ENCODE measurements around the gene GAS2L2. TPM values are rescaled to one million over a fixed set of nuclear protein-coding genes. Genes with fewer than 3 reads are reported as not detected.

GAS2L2 gene
- polyA plus RNA-seq, 4 donors: 0.03 TPM; not detected in 2

GRCh38 chr17:35698800-35699199, 54.2 kb downstream of the GAS2L2 start:
- H3K36me3 ChIP-seq (ENCODE audit: control insufficient read depth in 3 of 3, insufficient read depth in 2 of 3, low read depth in 1 of 3, low read length in 3 of 3): peaks cover 2 to 15% (median 2%) of the 10 kb centered on the region in 3 donors
- no peak for FAIRE-seq
- DNase-seq: no peak
- no peak overlapping the region for H3K4me3 ChIP-seq (ENCODE audit: low read depth in 1 of 3, low read length in 3 of 3)
- H3K27ac ChIP-seq (ENCODE audit: low read depth in 1 of 3, low read length in 2 of 3): no peak overlapping the region
- no peaks in the 10 kb centered on the region for H3K27me3 ChIP-seq (ENCODE audit: control insufficient read depth in 3 of 3, insufficient read depth in 3 of 3, low read length in 3 of 3)
- 55 to 84% (median 81%) methylated on average over 2 of the region's 2 CpGs for WGBS, 3 donors
- no peaks in the 10 kb centered on the region for H3K4me1 ChIP-seq (ENCODE audit: control insufficient read depth in 3 of 3, insufficient read depth in 2 of 3, low read depth in 1 of 3, low read length in 2 of 3)
- H3K9me3 ChIP-seq (ENCODE audit: control insufficient read depth in 2 of 2, insufficient read depth in 1 of 2, low read depth in 1 of 2, low read length in 1 of 2): no peaks in the 10 kb centered on the region

DNA sequence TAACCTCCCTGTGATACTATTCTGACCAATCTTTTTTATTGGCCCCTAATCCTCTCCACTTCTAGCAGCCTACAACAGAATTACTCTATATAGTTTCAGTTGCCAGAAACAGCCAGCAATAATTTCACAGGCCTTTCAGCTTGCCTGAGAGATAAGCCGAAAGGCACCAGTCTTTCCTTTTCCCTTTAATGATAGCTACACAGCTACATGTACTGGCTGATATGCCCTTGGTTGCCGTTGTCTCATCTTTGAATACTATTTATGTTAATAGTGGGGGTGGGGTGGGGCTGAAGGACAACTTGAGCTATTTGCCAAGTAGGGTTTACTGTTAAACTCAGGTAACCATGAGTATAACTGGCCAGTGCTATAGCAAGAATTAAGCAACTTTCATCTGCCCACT, 57.4 kb downstream of the GAS2L2 start:
- FAIRE-seq (no peak), DNase-seq (peak; percentile 9 to 13)
- Histone ChIP-seq H3K27ac (ENCODE audit: low read depth in 1 of 3, low read length in 2 of 3) (no peak overlapping the region), H3K27me3 (ENCODE audit: control insufficient read depth in 3 of 3, insufficient read depth in 3 of 3, low read length in 3 of 3) (no peaks in the 10 kb centered on the region), H3K4me3 (ENCODE audit: low read depth in 1 of 3, low read length in 3 of 3) (no peak overlapping the region), H3K4me1 (ENCODE audit: control insufficient read depth in 3 of 3, insufficient read depth in 2 of 3, low read depth in 1 of 3, low read length in 2 of 3) (no peaks in the 10 kb centered on the region), H3K9me3 (ENCODE audit: control insufficient read depth in 2 of 2, insufficient read depth in 1 of 2, low read depth in 1 of 2, low read length in 1 of 2) (no peaks in the 10 kb centered on the region), H3K36me3 (ENCODE audit: control insufficient read depth in 3 of 3, insufficient read depth in 2 of 3, low read depth in 1 of 3, low read length in 3 of 3) (peaks cover 2 to 21% (median 4%) of the 10 kb centered on the region in 3 donors)
- WGBS, 3 donors: 19 to 56% (median 30%) methylated on average over 2 of the region's 2 CpGs

DNA sequence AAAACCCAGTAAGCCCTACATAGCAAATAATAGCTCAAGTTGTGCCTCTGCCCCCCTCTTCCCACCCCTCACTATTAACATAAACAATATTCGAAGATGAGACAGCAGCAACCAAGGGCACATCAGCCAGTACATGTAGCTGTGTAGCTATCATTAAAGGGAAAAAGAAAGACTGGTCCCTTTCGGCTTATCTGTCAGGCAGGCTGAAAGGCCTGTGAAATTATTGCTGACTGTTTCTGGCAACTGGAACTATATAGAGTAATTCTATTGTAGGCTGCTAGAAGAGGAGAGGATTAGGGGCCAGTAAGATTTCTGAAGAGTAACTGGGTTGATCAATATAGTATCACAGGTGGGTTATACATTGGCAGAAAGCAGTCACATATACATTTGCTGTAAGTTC, 58.1 kb downstream of the GAS2L2 start:
- DNase-seq: no peak
- Histone ChIP-seq H3K4me3 (ENCODE audit: low read depth in 1 of 3, low read length in 3 of 3) (no peak overlapping the region), H3K4me1 (ENCODE audit: control insufficient read depth in 3 of 3, insufficient read depth in 2 of 3, low read depth in 1 of 3, low read length in 2 of 3) (no peaks in the 10 kb centered on the region), H3K27ac (ENCODE audit: low read depth in 1 of 3, low read length in 2 of 3) (no peak overlapping the region), H3K36me3 (ENCODE audit: control insufficient read depth in 3 of 3, insufficient read depth in 2 of 3, low read depth in 1 of 3, low read length in 3 of 3) (peaks cover 2 to 21% (median 6%) of the 10 kb centered on the region in 3 donors), H3K9me3 (ENCODE audit: control insufficient read depth in 2 of 2, insufficient read depth in 1 of 2, low read depth in 1 of 2, low read length in 1 of 2) (no peaks in the 10 kb centered on the region), H3K27me3 (ENCODE audit: control insufficient read depth in 3 of 3, insufficient read depth in 3 of 3, low read length in 3 of 3) (no peaks in the 10 kb centered on the region)
- no peak for FAIRE-seq
- 57 to 76% (median 72%) methylated on average over 2 of the region's 2 CpGs for WGBS, 3 donors

Other genes starting within 250 kb of the GAS2L2 start
- under 1 TPM in 2 of 4 donors, not detected in 2; 0.34 to 0.83 TPM for gene SLFN12L, start 215.6 kb downstream of the GAS2L2 start, polyA plus RNA-seq
- gene SLFN14, start 192.4 kb downstream of the GAS2L2 start, polyA plus RNA-seq: under 1 TPM in 1 of 4 donors, not detected in 3; 0.07 TPM
- gene PEX12, start 174.7 kb downstream of the GAS2L2 start, polyA plus RNA-seq: 1 to 10 TPM; 2.9 to 7.4 (median 3.4) TPM
- 10 to 100 TPM; 28.9 to 82.2 (median 45.4) TPM for gene AP2B1, start 165.9 kb downstream of the GAS2L2 start, polyA plus RNA-seq
- gene RASL10B, start 21.6 kb downstream of the GAS2L2 start, polyA plus RNA-seq: 1 to 10 TPM in 2 of 4 donors, under 1 TPM in 2; 0.27 to 1.9 (median 1.1) TPM
- gene C17orf50, start 7.6 kb upstream of the GAS2L2 start, polyA plus RNA-seq: under 1 TPM in 1 of 4 donors, not detected in 3; 0.15 TPM
- gene MMP28, start 42.4 kb upstream of the GAS2L2 start, polyA plus RNA-seq: 10 to 100 TPM in 3 of 4 donors, 1 to 10 TPM in 1; 3.0 to 30.5 (median 24.0) TPM
- gene TAF15, start 56.2 kb upstream of the GAS2L2 start, polyA plus RNA-seq: 100 to 1,000 TPM in 3 of 4 donors, 10 to 100 TPM in 1; 70.3 to 166 (median 123) TPM
- under 1 TPM in 1 of 4 donors, not detected in 3; 0.01 TPM for gene HEATR9, start 115.7 kb upstream of the GAS2L2 start, polyA plus RNA-seq
- 10 to 100 TPM in 1 of 4 donors, 1 to 10 TPM in 3; 4.0 to 44.0 (median 6.3) TPM for gene CCL5, start 127.1 kb upstream of the GAS2L2 start, polyA plus RNA-seq
- 1 to 10 TPM in 3 of 4 donors, not detected in 1; 1.9 to 4.5 (median 4.5) TPM for gene RDM1, start 177.5 kb upstream of the GAS2L2 start, polyA plus RNA-seq
- under 1 TPM in 1 of 4 donors, not detected in 3; 0.04 TPM for gene LYZL6, start 190.5 kb upstream of the GAS2L2 start, polyA plus RNA-seq
- under 1 TPM in 2 of 4 donors, not detected in 2; 0.19 to 0.21 TPM for gene CCL16, start 228.3 kb upstream of the GAS2L2 start, polyA plus RNA-seq
- gene CCL14, start 233.5 kb upstream of the GAS2L2 start, polyA plus RNA-seq: 10 to 100 TPM in 1 of 4 donors, 1 to 10 TPM in 3; 5.4 to 61.9 (median 6.3) TPM
- 10 to 100 TPM; 22.6 to 72.7 (median 53.2) TPM for gene CCL15, start 248.3 kb upstream of the GAS2L2 start, polyA plus RNA-seq

Measured in small intestine (tissue), 7 donors.